SK-N-MC (cell line): ENCODE results near the gene HOXC9.

ENCODE experiments used
- EZH2 ChIP-seq: fragments of 200-600 bp; sonication (generic); IDR thresholded peaks from one replicate; pipeline ENCODE4 v1.6.1; 2017; ENCODE audit warnings: antibody characterized with exemption
- FOXP2 ChIP-seq: optimal IDR thresholded peaks from 2 replicates; pipeline ENCODE3; 2011; ENCODE audit warnings: mild to moderate bottlenecking, moderate library complexity; ENCODE audit not compliant: insufficient read depth; ENCODE audit errors: extremely low read length, control extremely low read depth
- POLR2AphosphoS5 ChIP-seq: IDR thresholded peaks from 2 replicates; pipeline ENCODE4 v1.6.1; 2012; ENCODE audit warnings: mild to moderate bottlenecking, low read depth, low read length, borderline replicate concordance

DNA sequence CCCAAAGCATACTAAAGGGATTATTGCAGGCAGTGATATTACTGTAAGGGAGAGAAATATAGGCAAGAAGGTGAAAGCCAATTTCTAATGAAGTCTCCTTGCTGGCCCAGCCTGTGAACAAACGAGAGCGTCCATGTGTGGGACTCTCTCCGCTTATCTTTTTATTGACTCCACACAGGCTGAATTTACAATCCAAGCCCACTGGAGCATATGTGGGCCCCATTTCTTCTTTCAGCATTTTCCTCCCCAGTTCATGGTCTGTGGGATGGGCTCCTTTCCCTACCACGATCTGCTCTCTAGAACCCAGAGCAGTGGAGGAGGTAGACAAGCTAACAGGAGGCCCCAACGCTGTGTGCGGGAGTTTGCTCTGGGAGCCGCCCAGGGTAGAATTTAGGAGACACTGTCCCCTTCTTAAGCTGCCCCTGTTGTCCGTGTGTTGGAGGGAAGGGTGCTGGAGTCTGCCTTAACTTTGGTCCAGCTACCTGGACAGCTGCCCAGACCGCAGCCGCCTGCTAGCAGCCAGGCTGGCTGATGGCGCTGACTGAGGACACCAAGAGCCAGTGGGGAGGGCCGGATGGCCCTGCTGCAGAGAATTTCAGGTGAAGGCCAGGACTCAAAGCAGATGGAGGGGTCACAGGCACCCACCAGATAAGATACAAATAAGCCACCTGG, 30.2 kb upstream of the HOXC9 start:
- no peak for TF ChIP-seq EZH2
- TF ChIP-seq POLR2AphosphoS5 = no peak
- TF ChIP-seq FOXP2 = no peak
